K562 (cell line): ENCODE data around the gene RHBG. TPM values are rescaled to one million over a fixed set of nuclear protein-coding genes. Genes with fewer than 3 reads are reported as not detected.

ENCODE experiments used
- ATAC-seq: fragments of 200-7000 bp; cut with Tn5 transposase; 3 replicates; pipeline ENCODE4 v1.9.1; 2020; ENCODE audit warnings: moderate library complexity
- BruUV-seq: library from RNA; stranded (reverse); fragments of 400-500 nt; replicated peaks from 2 replicates; lab custom pipeline; 2021; lab: Mats Ljungman, UMichigan
- CTCF ChIA-PET: fragments of 300-600 bp; formaldehyde crosslinking; extraction: SDS; loops from one replicate; lab custom pipeline; 2021; ENCODE audit warnings: low intra/inter-chr PET ratio; lab: Yijun Ruan, JAX
- POLR2A ChIA-PET: fragments of 300-600, 350-650 bp; sonication (Branson Sonifier 250); formaldehyde crosslinking; extraction: SDS; loops from one replicate; lab custom pipeline; 2021; ENCODE audit warnings: antibody characterized with exemption, inconsistent platforms; lab: Yijun Ruan, JAX
- DNase-seq, 4 experiments: peaks; one replicate each; pipeline versions ENCODE4 v3.0.0 to v3.0.0-alpha.2; 2011 to 2018; ENCODE audit warnings: low spot score in 3 of 4, mixed read lengths in 3 of 4; ENCODE audit errors: extremely low read depth in 1 of 4
- FAIRE-seq: peaks from 2 replicates; lab custom pipeline; 2011; peaks lifted over from hg19 to GRCh38; lab: Jason Lieb, UNC
- H2AFZ ChIP-seq: 2 replicates; pipeline ENCODE4 v1.6.0; 2011; ENCODE audit warnings: low read depth, low read length, control low read depth, inconsistent platforms
- H3K27ac ChIP-seq: fragments of 200-600 bp; 3 replicates; pipeline ENCODE4 v1.8.0; 2011; ENCODE audit warnings: low read depth, mild to moderate bottlenecking, control low read depth, inconsistent platforms, low read length, moderate library complexity, mixed read lengths; ENCODE audit errors: extremely low read depth
- H3K27me3 ChIP-seq, 2 experiments: fragments of 300-600 bp in 1 of 2; 2 replicates in 1 of 2; 3 replicates in 1 of 2; pipeline versions ENCODE4 v1.6.0 to v1.8.0; 2011; ENCODE audit warnings: inconsistent platforms in 2 of 2, low read length in 2 of 2, mild to moderate bottlenecking in 1 of 2, mixed read lengths in 1 of 2, moderate library complexity in 1 of 2; ENCODE audit not compliant: control insufficient read depth in 2 of 2, insufficient read depth in 2 of 2
- H3K36me3 ChIP-seq: fragments of 300-600 bp; 3 replicates; pipeline ENCODE4 v1.8.0; 2011; ENCODE audit warnings: mild to moderate bottlenecking, low read length, inconsistent platforms; ENCODE audit not compliant: control insufficient read depth, insufficient read depth
- H3K4me1 ChIP-seq, 2 experiments: fragments of 200-600 bp in 1 of 2; replicated peaks in 1 of 2; 2 replicates in 1 of 2; 3 replicates in 1 of 2; pipeline versions ENCODE4 v1.5.1 to v1.8.0; 2011; ENCODE audit warnings: inconsistent platforms in 2 of 2, low read length in 2 of 2, mild to moderate bottlenecking in 1 of 2, mixed read lengths in 1 of 2, moderate library complexity in 1 of 2; ENCODE audit not compliant: control insufficient read depth in 2 of 2, insufficient read depth in 2 of 2
- H3K4me2 ChIP-seq: 2 replicates; pipeline ENCODE4 v1.6.1; 2011; ENCODE audit warnings: low read length, control low read depth, inconsistent platforms, mixed read lengths; ENCODE audit not compliant: insufficient read depth
- H3K4me3 ChIP-seq: fragments of 200-600 bp; sonication (generic), shearing (Covaris generic); 2 replicates; pipeline ENCODE4 v1.5.1; 2016; ENCODE audit warnings: control low read depth, inconsistent platforms
- H3K79me2 ChIP-seq: fragments of 200-600 bp; 3 replicates; pipeline ENCODE4 v1.8.0; 2011; ENCODE audit warnings: low read length, inconsistent platforms; ENCODE audit not compliant: control insufficient read depth, insufficient read depth
- H3K9ac ChIP-seq, 2 experiments: 2 replicates each; pipeline versions ENCODE4 v1.6.0 to v1.6.1; 2011; ENCODE audit warnings: low read depth in 2 of 2, low read length in 2 of 2, control low read depth in 1 of 2, inconsistent platforms in 1 of 2, mild to moderate bottlenecking in 1 of 2, mixed read lengths in 1 of 2; ENCODE audit not compliant: insufficient read depth in 1 of 2
- H3K9me1 ChIP-seq: one replicate; pipeline ENCODE4 v1.6.0; 2011; ENCODE audit warnings: inconsistent platforms, mild to moderate bottlenecking, low read length, moderate library complexity; ENCODE audit not compliant: control insufficient read depth, insufficient read depth
- H3K9me3 ChIP-seq: replicated peaks from 2 replicates; pipeline ENCODE4 v1.5.1; 2011; ENCODE audit warnings: low read depth, low read length, inconsistent platforms; ENCODE audit not compliant: control insufficient read depth, insufficient read depth
- H4K20me1 ChIP-seq: replicated peaks from 2 replicates; pipeline ENCODE4 v1.6.1; 2011; ENCODE audit warnings: low read length, inconsistent platforms, mixed read lengths; ENCODE audit not compliant: control insufficient read depth, insufficient read depth
- CLOCK ChIP-seq: fragments of 250-450 bp; sonication (Bioruptor Pico); IDR thresholded peaks from 2 replicates; pipeline ENCODE4 v1.4.0; 2020; ENCODE audit warnings: mild to moderate bottlenecking, moderate library complexity, borderline replicate concordance
- E2F4 ChIP-seq: sonication (generic); formaldehyde crosslinking; IDR thresholded peaks from 2 replicates; pipeline ENCODE4 v1.8.0; 2022; ENCODE audit warnings: mild to moderate bottlenecking, low read depth, missing genetic modification reagents
- ID3 ChIP-seq, 2 experiments: fragments of 250-450 bp in 1 of 2; fragments of 450-650 bp in 1 of 2; sonication (Bioruptor Pico) in 1 of 2; IDR thresholded peaks; 2 replicates each; pipeline versions ENCODE4 v1.6.1 to v1.8.0; 2016 to 2021; ENCODE audit warnings: mild to moderate bottlenecking in 2 of 2, moderate library complexity in 2 of 2, missing compliant biosample characterization in 1 of 2, missing genetic modification characterization in 1 of 2
- KAT2B ChIP-seq: IDR thresholded peaks from one replicate; pipeline ENCODE4 v1.6.1; 2012; ENCODE audit warnings: low read depth, mild to moderate bottlenecking, control low read depth, inconsistent platforms, low read length, moderate library complexity
- KHSRP ChIP-seq: fragments of 450-650 bp; IDR thresholded peaks from 2 replicates; pipeline ENCODE4 v1.6.1; 2017
- KLF6 ChIP-seq: fragments of 250-450 bp; sonication (Bioruptor Pico); IDR thresholded peaks from 2 replicates; pipeline ENCODE4 v1.4.0; 2020; ENCODE audit warnings: mild to moderate bottlenecking, moderate library complexity, borderline replicate concordance
- LARP7 ChIP-seq: fragments of 450-650 bp; IDR thresholded peaks from 2 replicates; pipeline ENCODE4 v1.6.1; 2016
- MEF2D ChIP-seq: conservative IDR thresholded peaks from 2 replicates; pipeline ENCODE4 v1.6.1; 2016; ENCODE audit warnings: low read depth, missing genetic modification characterization, missing compliant biosample characterization
- NBN ChIP-seq: fragments of 450-650 bp; IDR thresholded peaks from 2 replicates; pipeline ENCODE4 v1.6.1; 2016; ENCODE audit warnings: low read depth, mild to moderate bottlenecking
- NR3C1 ChIP-seq: sonication (generic); formaldehyde crosslinking; IDR thresholded peaks from 2 replicates; pipeline ENCODE4 v1.8.1; 2022; ENCODE audit warnings: missing genetic modification reagents
- NR4A1 ChIP-seq, 2 experiments: fragments of 250-450 bp in 1 of 2; fragments of 450-650 bp in 1 of 2; sonication (Bioruptor Pico) in 1 of 2; IDR thresholded peaks; 2 replicates each; pipeline versions ENCODE4 v1.4.0 to v1.6.1; 2016 to 2020; ENCODE audit warnings: mild to moderate bottlenecking in 2 of 2, missing compliant biosample characterization in 1 of 2, missing genetic modification characterization in 1 of 2, moderate library complexity in 1 of 2
- RFX7 ChIP-seq: fragments of 250-450 bp; sonication (Bioruptor Pico); IDR thresholded peaks from 2 replicates; pipeline ENCODE4 v1.5.1; 2021; ENCODE audit warnings: mild to moderate bottlenecking
- TOE1 ChIP-seq, 2 experiments: fragments of 450-650 bp in 1 of 2; sonication (generic) in 1 of 2; formaldehyde crosslinking in 1 of 2; IDR thresholded peaks; 2 replicates each; pipeline versions ENCODE4 v1.7.1 to v1.8.0; 2016 to 2022; ENCODE audit warnings: borderline replicate concordance in 2 of 2, mild to moderate bottlenecking in 2 of 2, antibody characterized with exemption in 1 of 2, inconsistent platforms in 1 of 2, low read depth in 1 of 2, missing genetic modification reagents in 1 of 2, moderate library complexity in 1 of 2
- XRCC4 ChIP-seq: IDR thresholded peaks from one replicate; pipeline ENCODE4 v1.6.1; 2011; ENCODE audit not compliant: insufficient read depth, insufficient read length; ENCODE audit errors: extremely low read depth
- ZNF175 ChIP-seq: fragments of 200-800 bp; sonication (Bioruptor generic); IDR thresholded peaks from 2 replicates; pipeline ENCODE4 v1.6.1; 2016; ENCODE audit warnings: low read depth, mild to moderate bottlenecking, missing genetic modification characterization, missing compliant biosample characterization
- ZNF77 ChIP-seq: fragments of 250-450 bp; sonication (Bioruptor Pico); IDR thresholded peaks from 2 replicates; pipeline ENCODE4 v1.5.0; 2020
- WGBS: fragments of 100-300 bp; shearing (Covaris generic); methylation state at CpG from one replicate; pipeline ENCODE4 v1.1.6; 2016; ENCODE audit warnings: low coverage, mixed read lengths; ENCODE audit not compliant: insufficient coverage; ENCODE audit errors: missing lambda C conversion rate; 5-methylcytosine and 5-hydroxymethylcytosine counted together
- in situ Hi-C: fragments of 300-500 bp; cut with MboI; formaldehyde crosslinking; loops from 4 replicates; pipeline ENCODE4 v1.15.0; 2018; ENCODE audit warnings: inconsistent platforms, mixed read lengths
- intact Hi-C: fragments of 100-400 bp; cut with micrococcal nuclease; formaldehyde crosslinking; loops from 2 replicates; pipeline ENCODE4 v1.14.2; 2022
- polyA plus RNA-seq, 8 experiments: library from polyadenylated mRNA; depleted of rRNA in 4 of 8; stranded (reverse) in 5 of 8; unstranded in 3 of 8; fragments of >200 nt; fragmentation: Nextera tagmentation in 2 of 8; fragmentation: Illumina TruSeq in 1 of 8; extraction: Ambion mirVana in 2 of 8; extraction: Trizol in 1 of 8; gene quantifications; 2 replicates each; pipeline versions ENCODE4 v1.2.1 to v1.2.3, GENCODE V29; 2011 to 2014; ENCODE audit warnings: inconsistent platforms in 1 of 8, missing spikeins in 1 of 8
- total RNA-seq, 7 experiments: library from RNA; depleted of rRNA in 6 of 7; stranded (reverse); fragments of >200 nt in 6 of 7; fragmentation: Illumina TruSeq in 2 of 7; extraction: Trizol in 2 of 7; gene quantifications; 2 replicates each; pipeline versions ENCODE4 v1.2.1 to v1.2.3, GENCODE V29; 2011 to 2021; ENCODE audit warnings: low replicate concordance in 1 of 7
- TF ChIP-seq, protein P1 (sequence below), 2 experiments: fragments of 450-650 bp in 1 of 2; sonication (generic) in 1 of 2; formaldehyde crosslinking; conservative IDR thresholded peaks; 2 replicates each; pipeline versions ENCODE4 v1.4.0 to v1.8.1; 2020 to 2022; ENCODE audit warnings: mild to moderate bottlenecking in 1 of 2, missing genetic modification reagents in 1 of 2

The RHBG gene
- total and polyA plus RNA-seq, 9 of the 15 experiments (the other 6 are each of a cell fraction or from before 2014, with no cell fraction given): not detected

DNA sequence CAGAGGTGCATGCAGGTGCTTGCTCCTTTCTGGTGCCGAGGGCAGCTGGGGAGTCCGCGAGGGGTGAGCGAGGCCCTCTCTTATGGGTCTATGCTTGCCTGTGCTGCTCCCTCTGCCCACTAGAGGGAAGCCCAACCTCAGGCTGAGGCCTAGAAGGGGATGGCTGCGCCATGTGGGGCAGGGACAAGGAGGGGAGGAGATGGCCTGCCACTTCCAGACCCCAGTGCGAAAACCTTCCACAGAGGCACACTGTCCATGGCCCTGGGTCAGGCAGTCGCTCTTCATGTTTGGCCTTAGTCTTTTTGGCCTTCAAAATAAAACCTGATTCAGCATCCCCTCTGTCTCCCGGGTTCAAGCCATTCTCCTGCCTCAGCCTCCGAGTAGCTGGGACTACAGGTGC, 14.0 kb downstream of the RHBG start:
- in situ Hi-C loops: no loop called here
- ChIA-PET CTCF (interaction anchor here (0.6 to 10.1 kb wide), 6 partner anchors 12 to 226 kb away, joined by 3 to 240 read pairs (median 4); no protein-coding TSS in a partner anchor), POLR2A (interaction anchor here (0.7 to 1.0 kb wide), 2 partner anchors 44 to 60 kb away, joined by 3 read pairs; no protein-coding TSS in a partner anchor)
- no peak for TF ChIP-seq TOE1 (IDR thresholded peaks at IDR 0.05; ENCODE audit: borderline replicate concordance)
- no peak for TF ChIP-seq TOE1 (CRISPR knock-in tag; IDR thresholded peaks at IDR 0.05; ENCODE audit: borderline replicate concordance, low read depth)
- no peak for TF ChIP-seq NR3C1 (CRISPR knock-in tag)
- no peak for TF ChIP-seq CLOCK
- TF ChIP-seq KAT2B: no peak
- no peak for TF ChIP-seq NR4A1 (CRISPR knock-in tag; IDR thresholded peaks at IDR 0.05)
- TF ChIP-seq NR4A1 (tag; IDR thresholded peaks at IDR 0.05): no peak
- no peak for TF ChIP-seq ZNF175 (CRISPR knock-in tag)
- no peak for TF ChIP-seq LARP7
- no peak for TF ChIP-seq E2F4 (CRISPR knock-in tag)
- TF ChIP-seq KHSRP: no peak
- no peak for TF ChIP-seq XRCC4
- TF ChIP-seq ZNF77 (CRISPR knock-in tag): no peak
- no peak for TF ChIP-seq MEF2D
- TF ChIP-seq, protein P1, sequence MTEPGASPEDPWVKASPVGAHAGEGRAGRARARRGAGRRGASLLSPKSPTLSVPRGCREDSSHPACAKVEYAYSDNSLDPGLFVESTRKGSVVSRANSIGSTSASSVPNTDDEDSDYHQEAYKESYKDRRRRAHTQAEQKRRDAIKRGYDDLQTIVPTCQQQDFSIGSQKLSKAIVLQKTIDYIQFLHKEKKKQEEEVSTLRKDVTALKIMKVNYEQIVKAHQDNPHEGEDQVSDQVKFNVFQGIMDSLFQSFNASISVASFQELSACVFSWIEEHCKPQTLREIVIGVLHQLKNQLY (CRISPR knock-in tag; conservative IDR thresholded peaks at IDR 0.05): no peak
- TF ChIP-seq ID3 (CRISPR knock-in tag; IDR thresholded peaks at IDR 0.05): no peak
- TF ChIP-seq ID3 (tag; IDR thresholded peaks at IDR 0.05): no peak
- TF ChIP-seq KLF6 (CRISPR knock-in tag): no peak
- TF ChIP-seq RFX7 (CRISPR knock-in tag): no peak
- TF ChIP-seq NBN: no peak

More for the DNA sequence above, 14.0 kb downstream of the RHBG start:
- Histone ChIP-seq H3K36me3 (no peaks in the 10 kb centered on the region), H3K9me1 (no peaks in the 10 kb centered on the region), H3K4me1 (peaks cover 8 to 10% of the 10 kb centered on the region in 2 experiments; a peak in 3 of 5 replicates), H3K9ac (no peak overlapping the region), H3K79me2 (no peaks in the 10 kb centered on the region), H2AFZ (no peak overlapping the region; the same call in 1 of the 2 replicates), H3K9me3 (no peaks in the 10 kb centered on the region), H3K27ac (no peak overlapping the region), H3K4me3 (no peak overlapping the region), H3K27me3 (peaks cover 5 to 13% of the 10 kb centered on the region in 2 experiments; a peak in 3 of 5 replicates), H3K4me2 (no peak overlapping the region), H4K20me1 (peaks cover 4% of the 10 kb centered on the region)
- FAIRE-seq: peak; percentile 88
- DNase-seq: peak; percentile 80 to 86 (median 84)
- intact Hi-C loops: loop anchor here (2.0 kb wide), 1 partner anchor 226 kb away; no protein-coding TSS in a partner anchor
- peak; percentile 98 for ATAC-seq
- no TSS peak for BruUV-seq
- 25% methylated on average over 8 of the region's 9 CpGs for WGBS
